ENCODE data around the gene CRADD. TPM values are rescaled to one million over a fixed set of nuclear protein-coding genes. Genes with fewer than 3 reads are reported as not detected.
"Not testable (repeated sequence)": the region's sequence is repeated elsewhere in the genome, so short reads cannot be mapped to it uniquely, and the experiment has no call there.

The CRADD gene
- total RNA-seq, 4 donors from 2014 or later, result 11.8 to 49.5 (median 31.4) TPM

DNA sequence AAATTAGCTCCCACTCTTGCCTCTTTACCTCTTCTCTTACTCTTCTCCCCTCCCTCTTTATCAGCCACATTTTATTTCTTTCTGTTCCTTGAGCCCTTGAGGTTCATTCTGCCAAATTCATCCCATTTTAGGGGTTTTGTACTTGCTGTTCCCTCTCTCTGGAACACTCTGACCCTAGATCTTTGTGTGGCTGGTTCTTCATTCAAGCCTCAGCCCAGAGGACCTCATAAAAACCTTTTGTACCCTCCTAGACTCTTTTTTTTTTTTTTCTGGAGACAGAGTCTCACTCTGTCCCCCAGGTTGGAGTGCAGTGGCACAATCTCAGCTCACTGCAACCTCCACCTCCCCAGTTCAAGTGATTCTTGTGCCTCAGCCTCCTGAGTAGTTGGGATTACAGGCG is 34.3 kb downstream of the CRADD start:
- TF ChIP-seq EP300 (IDR thresholded peaks at IDR 0.05), result peak; percentile 19
- not testable (repeated sequence) for ATAC-seq, H3K27me3 ChIP-seq, H3K4me3 ChIP-seq, H3K36me3 ChIP-seq
- peak overlapping the region in 3 of 4 donors; percentile 40 to 69 (median 60) for H3K27ac ChIP-seq
- H3K4me1 ChIP-seq, result peaks cover 0 to 48% (median 12%) of the 10 kb centered on the region in 3 donors
- WGBS, 2 donors (ENCODE audit: low coverage in 1 of 2), result no CpG with 5 or more reads among the region's 1 CpG
- H3K9me3 ChIP-seq, result peaks cover 0 to 22% (median 0%) of the 10 kb centered on the region in 3 donors

DNA sequence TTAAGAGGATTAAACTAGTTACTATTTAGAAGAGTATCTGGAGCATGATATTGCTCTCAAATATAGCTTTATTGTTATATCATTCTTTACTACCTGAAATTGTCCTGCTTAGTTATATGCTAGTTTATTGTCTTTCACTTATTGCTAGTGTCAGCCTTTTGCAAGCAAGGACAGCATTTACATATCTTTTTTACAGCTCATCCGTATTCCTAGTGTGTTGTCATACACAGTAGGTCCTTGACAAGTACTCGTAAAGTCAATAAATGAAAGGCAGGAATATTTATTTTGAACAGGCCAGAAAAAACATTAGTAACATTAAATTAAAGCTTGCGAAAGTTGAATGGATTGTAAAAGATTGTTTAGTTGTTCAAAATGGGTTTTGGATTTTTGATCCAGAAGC is 35.0 kb downstream of the CRADD start:
- 59 to 77% methylated on average over 3 of the region's 3 CpGs for WGBS, 2 donors (ENCODE audit: low coverage in 1 of 2)
- peaks cover 0 to 22% (median 0%) of the 10 kb centered on the region in 3 donors for H3K9me3 ChIP-seq
- no peaks in the 10 kb centered on the region for H3K36me3 ChIP-seq
- H3K4me3 ChIP-seq, result no peak overlapping the region
- no peaks in the 10 kb centered on the region for H3K27me3 ChIP-seq
- H3K4me1 ChIP-seq, result peaks cover 0 to 44% (median 12%) of the 10 kb centered on the region in 3 donors
- H3K27ac ChIP-seq, result peak overlapping the region in 3 of 4 donors; percentile 40 to 69 (median 60)
- ATAC-seq, result no peak
- TF ChIP-seq POLR2A (IDR thresholded peaks at IDR 0.05), result no peak
- TF ChIP-seq, protein P1, sequence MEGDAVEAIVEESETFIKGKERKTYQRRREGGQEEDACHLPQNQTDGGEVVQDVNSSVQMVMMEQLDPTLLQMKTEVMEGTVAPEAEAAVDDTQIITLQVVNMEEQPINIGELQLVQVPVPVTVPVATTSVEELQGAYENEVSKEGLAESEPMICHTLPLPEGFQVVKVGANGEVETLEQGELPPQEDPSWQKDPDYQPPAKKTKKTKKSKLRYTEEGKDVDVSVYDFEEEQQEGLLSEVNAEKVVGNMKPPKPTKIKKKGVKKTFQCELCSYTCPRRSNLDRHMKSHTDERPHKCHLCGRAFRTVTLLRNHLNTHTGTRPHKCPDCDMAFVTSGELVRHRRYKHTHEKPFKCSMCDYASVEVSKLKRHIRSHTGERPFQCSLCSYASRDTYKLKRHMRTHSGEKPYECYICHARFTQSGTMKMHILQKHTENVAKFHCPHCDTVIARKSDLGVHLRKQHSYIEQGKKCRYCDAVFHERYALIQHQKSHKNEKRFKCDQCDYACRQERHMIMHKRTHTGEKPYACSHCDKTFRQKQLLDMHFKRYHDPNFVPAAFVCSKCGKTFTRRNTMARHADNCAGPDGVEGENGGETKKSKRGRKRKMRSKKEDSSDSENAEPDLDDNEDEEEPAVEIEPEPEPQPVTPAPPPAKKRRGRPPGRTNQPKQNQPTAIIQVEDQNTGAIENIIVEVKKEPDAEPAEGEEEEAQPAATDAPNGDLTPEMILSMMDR (IDR thresholded peaks at IDR 0.05), result no peak
- TF ChIP-seq POLR2AphosphoS5 (IDR thresholded peaks at IDR 0.05), result no peak
- no peak for TF ChIP-seq EP300 (IDR thresholded peaks at IDR 0.05)

DNA sequence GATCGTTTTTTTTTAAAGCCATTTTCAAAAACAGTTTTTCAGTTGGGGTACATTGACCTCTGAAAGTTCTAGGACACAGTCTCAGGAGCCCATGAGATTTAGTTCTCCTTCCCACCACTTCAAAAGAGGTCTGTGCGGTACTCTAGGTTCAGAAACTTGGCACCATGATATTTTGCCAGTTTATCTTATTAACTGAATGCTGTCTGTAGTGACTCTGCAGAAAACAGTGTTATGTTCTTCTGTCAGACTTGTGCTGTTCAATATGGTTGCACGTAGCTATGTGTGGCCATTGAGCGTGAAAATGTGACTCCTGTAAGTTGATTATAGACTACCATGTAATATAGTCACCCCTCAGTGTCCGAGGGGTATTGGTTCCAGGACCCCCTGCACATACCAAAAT is 35.9 kb downstream of the CRADD start:
- TF ChIP-seq POLR2AphosphoS5 (IDR thresholded peaks at IDR 0.05) (no peak), POLR2A (IDR thresholded peaks at IDR 0.05) (no peak), EP300 (IDR thresholded peaks at IDR 0.05) (no peak)
- TF ChIP-seq, protein P1 (IDR thresholded peaks at IDR 0.05), result no peak
- 69 to 81% methylated on average over 3 to 5 of the region's 5 CpGs for whole genome bisulfite sequencing, 2 donors (ENCODE audit: low coverage in 1 of 2)
- peak overlapping the region in 2 of 4 donors; percentile 40 to 50 for H3K27ac ChIP-seq
- no peaks in the 10 kb centered on the region for H3K27me3 ChIP-seq
- no peak overlapping the region for H3K4me3 ChIP-seq
- no peak for ATAC-seq
- H3K9me3 ChIP-seq, result peaks cover 0 to 24% (median 0%) of the 10 kb centered on the region in 3 donors
- H3K4me1 ChIP-seq, result peaks cover 0 to 44% (median 12%) of the 10 kb centered on the region in 3 donors
- H3K36me3 ChIP-seq, result no peaks in the 10 kb centered on the region

DNA sequence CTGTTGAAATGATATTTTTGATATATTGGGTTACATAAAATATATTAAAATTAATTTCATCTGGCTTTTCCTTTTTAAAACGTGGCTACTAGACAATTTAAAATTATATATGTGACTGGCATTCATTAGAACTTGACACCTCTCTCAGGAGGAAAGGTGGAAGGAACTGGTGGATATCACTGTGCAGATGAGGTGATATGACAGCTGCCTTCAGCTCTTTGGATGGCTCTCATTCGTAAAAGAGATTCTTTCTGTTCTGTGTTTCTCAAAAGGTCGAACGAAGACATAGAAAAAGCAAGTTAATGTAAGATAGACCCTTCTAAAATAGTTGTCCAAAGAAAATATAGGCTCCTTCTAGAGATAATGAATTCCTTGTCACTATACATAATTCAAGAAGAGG is 36.6 kb downstream of the CRADD start:
- peaks cover 0 to 44% (median 12%) of the 10 kb centered on the region in 3 donors for H3K4me1 ChIP-seq
- peaks cover 0 to 29% (median 0%) of the 10 kb centered on the region in 3 donors for H3K9me3 ChIP-seq
- no peaks in the 10 kb centered on the region for H3K27me3 ChIP-seq
- WGBS, 2 donors (ENCODE audit: low coverage in 1 of 2), result 83 to 90% methylated on average over 4 of the region's 4 CpGs
- H3K4me3 ChIP-seq, result no peak overlapping the region
- H3K27ac ChIP-seq, result peak overlapping the region in 2 of 4 donors; percentile 18 to 66
- H3K36me3 ChIP-seq, result no peaks in the 10 kb centered on the region
- no peak for TF ChIP-seq POLR2AphosphoS5 (IDR thresholded peaks at IDR 0.05)
- TF ChIP-seq, protein P1 (IDR thresholded peaks at IDR 0.05), result no peak
- TF ChIP-seq POLR2A (IDR thresholded peaks at IDR 0.05), result no peak
- TF ChIP-seq EP300 (IDR thresholded peaks at IDR 0.05), result no peak
- ATAC-seq, result no peak

DNA sequence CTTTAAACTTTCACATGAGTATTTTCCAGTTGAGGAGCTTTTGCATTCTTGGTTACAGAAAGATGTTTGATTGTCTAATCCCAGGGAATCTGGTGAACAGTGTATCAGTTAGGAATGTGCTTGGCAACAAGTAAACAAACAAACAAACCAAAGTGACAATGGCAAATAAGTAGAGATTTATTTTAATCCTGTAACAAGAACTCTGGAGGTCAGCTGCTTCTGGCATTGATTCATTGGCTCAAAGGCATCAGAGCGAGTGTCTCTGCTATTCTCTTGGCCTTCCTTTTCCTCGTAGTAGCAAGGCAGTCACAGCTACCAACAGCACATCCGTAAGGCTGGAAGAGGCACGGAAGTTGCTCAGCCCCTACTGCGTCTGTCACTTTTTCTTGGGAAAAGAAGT is 37.2 kb downstream of the CRADD start:
- no peak overlapping the region for H3K4me3 ChIP-seq
- peak overlapping the region in 2 of 4 donors; percentile 18 to 66 for H3K27ac ChIP-seq
- H3K4me1 ChIP-seq, result peaks cover 0 to 44% (median 12%) of the 10 kb centered on the region in 3 donors
- 48 to 83% methylated on average over 1 to 5 of the region's 5 CpGs for WGBS, 2 donors (ENCODE audit: low coverage in 1 of 2)
- TF ChIP-seq POLR2AphosphoS5 (IDR thresholded peaks at IDR 0.05) (peak; percentile 12), EP300 (IDR thresholded peaks at IDR 0.05) (no peak), POLR2A (IDR thresholded peaks at IDR 0.05) (no peak)
- H3K36me3 ChIP-seq, result no peaks in the 10 kb centered on the region
- H3K27me3 ChIP-seq, result no peaks in the 10 kb centered on the region
- ATAC-seq, result no peak
- H3K9me3 ChIP-seq, result peaks cover 0 to 25% (median 0%) of the 10 kb centered on the region in 3 donors

DNA sequence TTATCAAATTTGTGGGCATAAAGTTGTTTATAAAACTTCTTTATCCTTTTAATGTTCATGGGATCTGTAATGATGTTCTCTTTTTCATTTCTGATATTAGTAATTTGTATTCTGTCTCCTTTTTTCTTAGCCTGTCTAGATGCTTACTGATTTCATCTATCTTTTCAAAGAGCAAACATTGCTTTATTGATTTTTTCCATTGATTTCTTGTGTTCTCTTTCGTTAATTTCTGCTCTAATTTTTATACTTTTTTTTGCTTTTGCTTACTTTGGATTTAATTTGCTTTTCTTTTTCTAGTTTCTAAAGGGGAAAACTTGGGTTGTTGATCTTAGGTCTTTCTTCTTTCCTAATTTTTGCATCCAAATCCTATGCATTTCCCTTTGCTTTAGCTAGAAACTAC is 42.5 kb downstream of the CRADD start:
- Histone ChIP-seq H3K4me1 (peaks cover 0 to 5% (median 2%) of the 10 kb centered on the region in 3 donors), H3K9me3 (peaks cover 0 to 10% (median 0%) of the 10 kb centered on the region in 3 donors), H3K36me3 (no peaks in the 10 kb centered on the region), H3K27me3 (no peaks in the 10 kb centered on the region), H3K4me3 (no peak overlapping the region), H3K27ac (no peak overlapping the region)
- no peak for ATAC-seq
- 83 to 100% methylated on average over 1 of the region's 1 CpG for WGBS, 2 donors (ENCODE audit: low coverage in 1 of 2)
- TF ChIP-seq EP300 (IDR thresholded peaks at IDR 0.05), result no peak
- TF ChIP-seq POLR2AphosphoS5 (IDR thresholded peaks at IDR 0.05), result no peak
- TF ChIP-seq, protein P1 (IDR thresholded peaks at IDR 0.05), result no peak
- no peak for TF ChIP-seq POLR2A (IDR thresholded peaks at IDR 0.05)
